Panc1 (cell line): ENCODE measurements around the gene RABGAP1. TPM values are rescaled to one million over a fixed set of nuclear protein-coding genes. Genes with fewer than 3 reads are reported as not detected.

ENCODE experiments used
- ATAC-seq: fragments of 200-7000 bp; cut with Tn5 transposase; 2 replicates; pipeline ENCODE4 v1.9.1; 2020; ENCODE audit warnings: mild to moderate bottlenecking, moderate library complexity
- BruUV-seq: library from RNA; stranded (reverse); fragments of 400-500 nt; replicated peaks from 2 replicates; lab custom pipeline; 2021; lab: Mats Ljungman, UMichigan
- CTCF ChIA-PET: fragments of 300-600 bp; sonication (Branson Sonifier 250); formaldehyde crosslinking; loops from one replicate; lab custom pipeline; 2022; ENCODE audit warnings: antibody characterized with exemption; lab: Charles Lee
- POLR2A ChIA-PET: fragments of 300-600 bp; sonication (Branson Sonifier 250); formaldehyde crosslinking; loops from one replicate; lab custom pipeline; 2022; ENCODE audit warnings: antibody characterized with exemption; lab: Charles Lee
- DNase-seq: peaks from one replicate; pipeline ENCODE4 v3.0.0-alpha.2; 2010; ENCODE audit warnings: low read depth, low spot score
- H3K27ac ChIP-seq: 2 replicates; pipeline ENCODE4 v1.5.1; 2011; ENCODE audit warnings: mild to moderate bottlenecking, low read length, inconsistent platforms
- H3K27me3 ChIP-seq: fragments of 200-500 bp; sonication (Bioruptor generic); 2 replicates; pipeline ENCODE4 v1.6.0; 2014; ENCODE audit warnings: low read length, inconsistent platforms; ENCODE audit not compliant: control insufficient read depth, insufficient read depth
- H3K36me3 ChIP-seq: fragments of 200-500 bp; sonication (Bioruptor generic); 2 replicates; pipeline ENCODE4 v1.5.1; 2014; ENCODE audit warnings: inconsistent platforms, mild to moderate bottlenecking, low read length, moderate library complexity; ENCODE audit not compliant: control insufficient read depth, insufficient read depth
- H3K4me1 ChIP-seq: 2 replicates; pipeline ENCODE4 v1.5.1; 2011; ENCODE audit warnings: inconsistent platforms, mild to moderate bottlenecking, low read length, moderate library complexity; ENCODE audit not compliant: control insufficient read depth, insufficient read depth
- H3K4me3 ChIP-seq, 2 experiments: 2 replicates each; pipeline ENCODE4 v1.5.1; 2011 to 2012; ENCODE audit warnings: low read depth in 2 of 2, low read length in 2 of 2, mild to moderate bottlenecking in 2 of 2, inconsistent platforms in 1 of 2, moderate library complexity in 1 of 2
- H3K9me3 ChIP-seq: fragments of 200-500 bp; sonication (Bioruptor generic); 2 replicates; pipeline ENCODE4 v1.5.1; 2014; ENCODE audit warnings: low read depth, mild to moderate bottlenecking, inconsistent platforms, low read length, moderate library complexity; ENCODE audit not compliant: control insufficient read depth, insufficient read depth
- CTCF ChIP-seq: fragments of 450-650 bp; IDR thresholded peaks from 2 replicates; pipeline ENCODE4 v1.5.1; 2017; ENCODE audit warnings: mild to moderate bottlenecking
- POLR2AphosphoS5 ChIP-seq: IDR thresholded peaks from 2 replicates; pipeline ENCODE4 v1.6.1; 2012; ENCODE audit warnings: mild to moderate bottlenecking, low read depth, low read length, moderate library complexity
- REST ChIP-seq, 2 experiments: IDR thresholded peaks; 2 replicates each; pipeline ENCODE4 v1.6.1; 2011 to 2012; ENCODE audit warnings: low read depth in 2 of 2, control low read depth in 1 of 2, low read length in 1 of 2, mild to moderate bottlenecking in 1 of 2, moderate library complexity in 1 of 2; ENCODE audit not compliant: insufficient read depth in 1 of 2
- SIN3A ChIP-seq: IDR thresholded peaks from 2 replicates; pipeline ENCODE4 v1.6.1; 2012; ENCODE audit warnings: low read depth, mild to moderate bottlenecking, low read length, moderate library complexity, borderline replicate concordance; ENCODE audit not compliant: insufficient read depth
- TCF7L2 ChIP-seq: IDR thresholded peaks from 2 replicates; pipeline ENCODE4 v1.6.1; 2011; ENCODE audit warnings: mild to moderate bottlenecking, low read depth, low read length, inconsistent platforms
- in situ Hi-C: cut with HindIII; loops from 2 replicates; pipeline ENCODE4 v1.10.0; 2016; ENCODE audit warnings: low sequenced_read_pairs, low pct_unique_long_range_greater_than_20kb
- intact Hi-C: fragments of 100-400 bp; cut with micrococcal nuclease; formaldehyde crosslinking; loops from one replicate; pipeline ENCODE4 v1.10.0; 2022; ENCODE audit not compliant: unreplicated experiment
- total RNA-seq: library from RNA; stranded (reverse); gene quantifications from one replicate; pipeline ENCODE4 v1.2.1, GENCODE V29; 2021; ENCODE audit not compliant: unreplicated experiment

Gene RABGAP1
- total RNA-seq, 1 experiment from 2014 or later = 41.4 TPM

GRCh38 chr9:123072407-123072995 lies 131.7 kb downstream of the RABGAP1 start:
- no peak for ATAC-seq
- intact Hi-C loops (no loop called here), in situ Hi-C loops (no loop called here)
- H3K36me3 ChIP-seq = peaks cover 7% of the 10 kb centered on the region; the same call in 1 of the 2 replicates
- BruUV-seq = no TSS peak
- ChIA-PET POLR2A (no interaction called here), CTCF (no interaction called here)
- H3K27ac ChIP-seq = no peak overlapping the region
- H3K9me3 ChIP-seq = no peaks in the 10 kb centered on the region
- DNase-seq = no peak
- no peaks in the 10 kb centered on the region for H3K4me1 ChIP-seq
- H3K4me3 ChIP-seq = no peak overlapping the region
- H3K27me3 ChIP-seq = no peaks in the 10 kb centered on the region
- TF ChIP-seq CTCF = no peak
- TF ChIP-seq POLR2AphosphoS5 = no peak
- TF ChIP-seq REST (IDR thresholded peaks at IDR 0.05; ENCODE audit: insufficient read depth in 1 of 2, low read depth in 2 of 2, low read length in 1 of 2) = no peak
- no peak for TF ChIP-seq SIN3A
- TF ChIP-seq TCF7L2 = no peak

- Histone ChIP-seq H3K27me3 (no peaks in the 10 kb centered on the region), H3K4me1 (no peaks in the 10 kb centered on the region), H3K36me3 (peaks cover 7% of the 10 kb centered on the region; the same call in 1 of the 2 replicates), H3K9me3 (no peaks in the 10 kb centered on the region), H3K4me3 (no peak overlapping the region), H3K27ac (no peak overlapping the region)
- intact Hi-C loops = no loop called here
- no peak for TF ChIP-seq CTCF
- no peak for TF ChIP-seq SIN3A
- TF ChIP-seq POLR2AphosphoS5 = no peak
- DNase-seq = no peak
- ChIA-PET CTCF (no interaction called here), POLR2A (no interaction called here)
- no peak for ATAC-seq
- BruUV-seq = no TSS peak
- in situ Hi-C loops = no loop called here
These were observed 132.6 kb downstream of the RABGAP1 start for GRCh38 chr9:123073441-123073840.
